Activated CD4-positive, alpha-beta memory T cell treated with anti-CD3 and anti-CD28 coated beads for 36 hours (primary cell): ENCODE measurements around the gene EPHB3. TPM values are rescaled to one million over a fixed set of nuclear protein-coding genes. Genes with fewer than 3 reads are reported as not detected.

Experiments used
- CTCF ChIA-PET: fragments of 350-600 bp; sonication (Branson Sonifier 250); formaldehyde crosslinking; loops from one replicate; lab custom pipeline; 2021; ENCODE audit warnings: antibody characterized with exemption, inconsistent platforms; lab: Charles Lee
- POLR2A ChIA-PET: fragments of 350-600 bp; sonication (Branson Sonifier 250); formaldehyde crosslinking; loops from one replicate; lab custom pipeline; 2021; ENCODE audit warnings: antibody characterized with exemption; lab: Charles Lee
- DNase-seq: peaks from one replicate; pipeline ENCODE4 v3.0.0-alpha.2; 2020
- H3K27ac Mint-ChIP-seq: one replicate; pipeline ENCODE4 v1.8.0; 2021; ENCODE audit warnings: mixed read lengths
- H3K27me3 Mint-ChIP-seq: one replicate; pipeline ENCODE4 v1.8.0; 2021; ENCODE audit warnings: mixed read lengths
- H3K36me3 Mint-ChIP-seq: one replicate; pipeline ENCODE4 v1.8.0; 2021; ENCODE audit warnings: mixed read lengths
- H3K4me1 Mint-ChIP-seq: one replicate; pipeline ENCODE4 v1.8.0; 2021; ENCODE audit warnings: low read depth, mixed read lengths
- H3K4me3 Mint-ChIP-seq: one replicate; pipeline ENCODE4 v1.8.0; 2021; ENCODE audit warnings: mild to moderate bottlenecking, mixed read lengths
- H3K9me3 Mint-ChIP-seq: one replicate; pipeline ENCODE4 v1.8.0; 2021; ENCODE audit warnings: mixed read lengths
- intact Hi-C: fragments of 100-400 bp; cut with micrococcal nuclease; formaldehyde crosslinking; loops from one replicate; pipeline ENCODE4 v1.15.1; 2023
- total RNA-seq, 2 experiments: library from RNA; stranded (reverse); gene quantifications; one replicate each; pipeline ENCODE4 v1.2.3, GENCODE V29; 2021

Gene EPHB3
- total RNA-seq, 2 experiments from 2014 or later, result 0.07 TPM; not detected in 1

DNA sequence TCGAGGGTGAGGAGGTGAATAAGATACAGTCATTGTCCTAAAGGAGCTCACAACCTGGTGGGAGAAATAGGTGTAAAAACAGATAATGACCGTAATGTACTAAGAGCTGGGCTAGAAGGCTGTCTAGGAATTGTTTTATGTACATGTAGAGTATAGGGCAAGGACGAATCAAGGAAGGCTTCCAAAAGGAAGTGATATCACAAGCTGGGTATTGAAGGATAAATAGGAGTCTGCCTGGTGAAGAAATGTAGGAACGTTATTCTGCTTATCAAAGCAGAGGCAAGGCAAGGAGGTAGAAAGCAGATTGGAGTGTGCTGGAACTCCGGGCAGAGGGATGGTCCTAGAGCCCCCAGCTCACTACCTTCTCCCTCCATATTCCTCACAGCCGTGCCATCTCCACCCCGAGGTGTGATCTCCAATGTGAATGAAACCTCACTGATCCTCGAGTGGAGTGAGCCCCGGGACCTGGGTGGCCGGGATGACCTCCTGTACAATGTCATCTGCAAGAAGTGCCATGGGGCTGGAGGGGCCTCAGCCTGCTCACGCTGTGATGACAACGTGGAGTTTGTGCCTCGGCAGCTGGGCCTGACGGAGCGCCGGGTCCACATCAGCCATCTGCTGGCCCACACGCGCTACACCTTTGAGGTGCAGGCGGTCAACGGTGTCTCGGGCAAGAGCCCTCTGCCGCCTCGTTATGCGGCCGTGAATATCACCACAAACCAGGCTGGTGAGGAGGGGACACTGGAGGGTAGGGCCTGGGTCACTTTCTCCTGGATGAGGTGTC is 15.1 kb downstream of the EPHB3 start:
- ChIA-PET POLR2A (no interaction called here), CTCF (interaction anchor here (0.9 to 1.2 kb wide), 2 partner anchors 15 to 150 kb away, joined by 3 to 4 read pairs; partner anchors contain the start of gene EPHB3)
- Mint-ChIP-seq H3K27ac (no peak overlapping the region), H3K27me3 (peaks cover 3% of the 10 kb centered on the region), H3K36me3 (no peaks in the 10 kb centered on the region), H3K4me3 (no peak overlapping the region), H3K9me3 (no peaks in the 10 kb centered on the region), H3K4me1 (no peaks in the 10 kb centered on the region)
- intact Hi-C loops, result no loop called here
- no peak for DNase-seq

DNA sequence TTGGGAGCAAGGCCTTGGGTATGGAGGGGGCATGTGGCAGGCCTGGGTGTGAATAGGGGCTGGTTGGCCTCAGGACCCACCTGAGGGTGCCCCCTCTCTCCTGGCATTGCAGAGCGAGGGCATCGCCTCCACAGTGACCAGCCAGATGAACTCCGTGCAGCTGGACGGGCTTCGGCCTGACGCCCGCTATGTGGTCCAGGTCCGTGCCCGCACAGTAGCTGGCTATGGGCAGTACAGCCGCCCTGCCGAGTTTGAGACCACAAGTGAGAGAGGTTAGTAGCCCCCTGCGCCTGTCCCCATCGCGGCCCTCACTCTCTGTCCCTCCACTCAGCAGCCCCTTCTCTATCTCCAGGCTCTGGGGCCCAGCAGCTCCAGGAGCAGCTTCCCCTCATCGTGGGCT is 16.0 kb downstream of the EPHB3 start:
- intact Hi-C loops, result no loop called here
- Mint-ChIP-seq H3K4me3 (no peak overlapping the region), H3K4me1 (no peaks in the 10 kb centered on the region), H3K27me3 (peaks cover 3% of the 10 kb centered on the region), H3K36me3 (no peaks in the 10 kb centered on the region), H3K9me3 (no peaks in the 10 kb centered on the region), H3K27ac (no peak overlapping the region)
- CTCF ChIA-PET, result interaction anchor here (1.0 kb wide), 1 partner anchor 16 kb away, joined by 3 read pairs; the partner anchor contains the start of gene EPHB3
- POLR2A ChIA-PET, result no interaction called here
- DNase-seq, result no peak

DNA sequence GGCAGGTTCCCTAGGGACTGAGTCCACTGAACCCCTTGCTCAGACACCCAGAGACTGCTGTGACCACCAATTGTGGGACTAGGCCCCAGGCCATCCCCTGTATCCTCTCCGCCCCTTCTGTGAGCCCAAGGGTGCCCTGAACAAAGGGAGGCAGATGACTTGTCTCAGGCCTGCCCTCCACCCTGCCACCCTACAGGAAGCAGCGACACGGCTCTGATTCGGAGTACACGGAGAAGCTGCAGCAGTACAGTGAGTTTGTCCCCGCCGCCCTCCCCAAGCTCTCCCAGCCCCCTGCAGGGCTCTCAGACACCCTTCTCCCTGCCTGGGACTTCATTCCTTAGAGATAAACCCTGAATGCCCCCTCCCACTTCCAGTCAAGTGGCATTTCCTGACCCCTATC is 16.6 kb downstream of the EPHB3 start:
- POLR2A ChIA-PET, result no interaction called here
- no peak overlapping the region for H3K4me3 Mint-ChIP-seq
- DNase-seq, result no peak
- intact Hi-C loops, result no loop called here
- no peaks in the 10 kb centered on the region for H3K9me3 Mint-ChIP-seq
- peaks cover 9% of the 10 kb centered on the region for H3K27me3 Mint-ChIP-seq
- no peak overlapping the region for H3K27ac Mint-ChIP-seq
- CTCF ChIA-PET, result interaction anchor here (1.0 to 1.2 kb wide), 2 partner anchors 17 kb away, joined by 3 to 4 read pairs; partner anchors contain the start of gene EPHB3
- H3K36me3 Mint-ChIP-seq, result no peaks in the 10 kb centered on the region
- peaks cover 4% of the 10 kb centered on the region for H3K4me1 Mint-ChIP-seq

GRCh38 chr3:184578822-184579221 is 17.2 kb downstream of the EPHB3 start:
- intact Hi-C loops, result no loop called here
- H3K27ac Mint-ChIP-seq, result no peak overlapping the region
- CTCF ChIA-PET, result interaction anchor here (0.9 to 1.2 kb wide), 2 partner anchors 11 to 17 kb away, joined by 3 to 4 read pairs; partner anchors contain the start of gene EPHB3
- peaks cover 4% of the 10 kb centered on the region for H3K4me1 Mint-ChIP-seq
- H3K4me3 Mint-ChIP-seq, result no peak overlapping the region
- POLR2A ChIA-PET, result no interaction called here
- no peak for DNase-seq
- peaks cover 9% of the 10 kb centered on the region for H3K27me3 Mint-ChIP-seq
- H3K36me3 Mint-ChIP-seq, result no peaks in the 10 kb centered on the region
- H3K9me3 Mint-ChIP-seq, result no peaks in the 10 kb centered on the region

DNA sequence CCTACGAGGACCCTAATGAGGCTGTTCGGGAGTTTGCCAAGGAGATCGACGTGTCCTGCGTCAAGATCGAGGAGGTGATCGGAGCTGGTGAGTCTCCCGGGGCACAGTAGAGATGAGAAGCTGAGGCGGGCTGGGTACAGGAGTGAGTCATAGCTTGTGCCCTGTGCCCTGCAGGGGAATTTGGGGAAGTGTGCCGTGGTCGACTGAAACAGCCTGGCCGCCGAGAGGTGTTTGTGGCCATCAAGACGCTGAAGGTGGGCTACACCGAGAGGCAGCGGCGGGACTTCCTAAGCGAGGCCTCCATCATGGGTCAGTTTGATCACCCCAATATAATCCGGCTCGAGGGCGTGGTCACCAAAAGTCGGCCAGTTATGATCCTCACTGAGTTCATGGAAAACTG is 17.9 kb downstream of the EPHB3 start:
- peaks cover 10% of the 10 kb centered on the region for H3K27me3 Mint-ChIP-seq

GRCh38 chr3:184580376-184580775 is 18.8 kb downstream of the EPHB3 start:
- ChIA-PET POLR2A (no interaction called here), CTCF (no interaction called here)
- H3K27ac Mint-ChIP-seq, result no peak overlapping the region

More for the DNA sequence above, 17.9 kb downstream of the EPHB3 start:
- POLR2A ChIA-PET, result no interaction called here
- no peaks in the 10 kb centered on the region for H3K36me3 Mint-ChIP-seq
- H3K9me3 Mint-ChIP-seq, result no peaks in the 10 kb centered on the region
- no peak for DNase-seq
- H3K27ac Mint-ChIP-seq, result no peak overlapping the region
- H3K4me1 Mint-ChIP-seq, result peaks cover 4% of the 10 kb centered on the region
- H3K4me3 Mint-ChIP-seq, result no peak overlapping the region
- intact Hi-C loops, result no loop called here
- CTCF ChIA-PET, result interaction anchor here (0.9 to 1.2 kb wide), 2 partner anchors 12 to 18 kb away, joined by 3 to 4 read pairs; partner anchors contain the start of gene EPHB3

GRCh38 chr3:184581331-184581855 is 19.8 kb downstream of the EPHB3 start:
- Mint-ChIP-seq H3K4me1 (peaks cover 4% of the 10 kb centered on the region), H3K27me3 (peaks cover 14% of the 10 kb centered on the region), H3K9me3 (no peaks in the 10 kb centered on the region), H3K27ac (no peak overlapping the region), H3K36me3 (no peaks in the 10 kb centered on the region), H3K4me3 (no peak overlapping the region)
- intact Hi-C loops, result no loop called here
- CTCF ChIA-PET, result no interaction called here
- POLR2A ChIA-PET, result no interaction called here
- DNase-seq, result no peak

More at GRCh38 chr3:184580376-184580775, 18.8 kb downstream of the EPHB3 start:
- H3K27me3 Mint-ChIP-seq, result peaks cover 14% of the 10 kb centered on the region
- H3K36me3 Mint-ChIP-seq, result no peaks in the 10 kb centered on the region
- H3K4me3 Mint-ChIP-seq, result no peak overlapping the region
- H3K4me1 Mint-ChIP-seq, result peaks cover 4% of the 10 kb centered on the region
- intact Hi-C loops, result no loop called here
- H3K9me3 Mint-ChIP-seq, result no peaks in the 10 kb centered on the region
- no peak for DNase-seq

- Mint-ChIP-seq H3K27me3 (peaks cover 14% of the 10 kb centered on the region), H3K27ac (no peak overlapping the region), H3K4me3 (no peak overlapping the region), H3K36me3 (no peaks in the 10 kb centered on the region), H3K9me3 (no peaks in the 10 kb centered on the region), H3K4me1 (peaks cover 4% of the 10 kb centered on the region)
- no peak for DNase-seq
- intact Hi-C loops, result no loop called here
- ChIA-PET POLR2A (no interaction called here), CTCF (interaction anchor here (0.6 to 4.7 kb wide), 4 partner anchors 22 to 144 kb away, joined by 3 to 19 read pairs (median 6); partner anchors contain the start of gene EPHB3)
Observed at GRCh38 chr3:184582646-184583577, 21.3 kb downstream of the EPHB3 start.

GRCh38 chr3:184583578-184584451 is 22.2 kb downstream of the EPHB3 start:
- H3K36me3 Mint-ChIP-seq, result no peaks in the 10 kb centered on the region
- H3K27me3 Mint-ChIP-seq, result peaks cover 14% of the 10 kb centered on the region
- H3K4me1 Mint-ChIP-seq, result peaks cover 4% of the 10 kb centered on the region
- ChIA-PET CTCF (interaction anchor here (0.6 to 4.7 kb wide), 3 partner anchors 23 to 143 kb away, joined by 3 to 19 read pairs (median 7); partner anchors contain the start of gene EPHB3), POLR2A (no interaction called here)
- no peak overlapping the region for H3K4me3 Mint-ChIP-seq
- H3K27ac Mint-ChIP-seq, result no peak overlapping the region
- intact Hi-C loops, result no loop called here
- no peak for DNase-seq
- no peaks in the 10 kb centered on the region for H3K9me3 Mint-ChIP-seq

- no peaks in the 10 kb centered on the region for H3K9me3 Mint-ChIP-seq
- ChIA-PET POLR2A (no interaction called here), CTCF (interaction anchor here (1.8 to 4.7 kb wide), 2 partner anchors 23 to 142 kb away, joined by 7 to 19 read pairs; partner anchors contain the start of gene EPHB3)
- H3K27me3 Mint-ChIP-seq, result peaks cover 14% of the 10 kb centered on the region
- peaks cover 4% of the 10 kb centered on the region for H3K4me1 Mint-ChIP-seq
- no peak overlapping the region for H3K27ac Mint-ChIP-seq
- DNase-seq, result no peak
- intact Hi-C loops, result no loop called here
- H3K36me3 Mint-ChIP-seq, result no peaks in the 10 kb centered on the region
- H3K4me3 Mint-ChIP-seq, result no peak overlapping the region
Observed at GRCh38 chr3:184584464-184584891, 22.9 kb downstream of the EPHB3 start.

GRCh38 chr3:184585545-184585944 is 24.0 kb downstream of the EPHB3 start:
- H3K4me1 Mint-ChIP-seq, result peaks cover 4% of the 10 kb centered on the region
- no peak for DNase-seq
- no peaks in the 10 kb centered on the region for H3K36me3 Mint-ChIP-seq
- H3K9me3 Mint-ChIP-seq, result no peaks in the 10 kb centered on the region
- H3K4me3 Mint-ChIP-seq, result no peak overlapping the region
- peaks cover 13% of the 10 kb centered on the region for H3K27me3 Mint-ChIP-seq
- intact Hi-C loops, result no loop called here
- no peak overlapping the region for H3K27ac Mint-ChIP-seq
- CTCF ChIA-PET, result interaction anchor here (4.7 kb wide), 1 partner anchor 24 kb away, joined by 19 read pairs; the partner anchor contains the start of gene EPHB3
- POLR2A ChIA-PET, result no interaction called here
